SK-N-SH (cell line): Measurements from ENCODE around the gene C2orf15.

Experiments used
- CTCF ChIP-seq: fragments of 200-600 bp; sonication (generic); IDR thresholded peaks from 2 replicates; pipeline ENCODE4 v1.6.1; 2017; ENCODE audit warnings: antibody characterized with exemption, mild to moderate bottlenecking, moderate library complexity
- EP300 ChIP-seq, 2 experiments: IDR thresholded peaks; 2 replicates each; pipeline versions ENCODE4 v1.4.0 to v1.6.1; 2012; ENCODE audit warnings: borderline replicate concordance in 1 of 2, low read depth in 1 of 2, low read length in 1 of 2
- EZH2phosphoT487 ChIP-seq: fragments of 200-600 bp; sonication (generic); IDR thresholded peaks from 2 replicates; pipeline ENCODE4 v1.6.1; 2017; ENCODE audit warnings: low read depth, mixed run types, mild to moderate bottlenecking, antibody characterized with exemption, moderate library complexity, borderline replicate concordance
- NFIC ChIP-seq: IDR thresholded peaks from 2 replicates; pipeline ENCODE4 v1.4.0; 2012; ENCODE audit warnings: borderline replicate concordance
- PBX3 ChIP-seq: IDR thresholded peaks from 2 replicates; pipeline ENCODE4; 2012
- POLR2AphosphoS5 ChIP-seq: IDR thresholded peaks from 2 replicates; pipeline ENCODE4 v1.6.1; 2012; ENCODE audit warnings: low read depth, low read length
- RFX5 ChIP-seq: IDR thresholded peaks from 2 replicates; pipeline ENCODE4 v1.6.1; 2012; ENCODE audit warnings: mild to moderate bottlenecking, improper control_type of control experiment, low read length
- SIN3A ChIP-seq: IDR thresholded peaks from 2 replicates; pipeline ENCODE4 v1.6.1; 2012; ENCODE audit warnings: low read depth, mild to moderate bottlenecking, low read length, moderate library complexity, borderline replicate concordance
- SMC3 ChIP-seq: IDR thresholded peaks from 2 replicates; pipeline ENCODE4 v1.6.1; 2012; ENCODE audit warnings: low read depth, low read length, improper control_type of control experiment
- YY1 ChIP-seq: IDR thresholded peaks from 2 replicates; pipeline ENCODE4 v1.4.0; 2012; ENCODE audit warnings: low read depth, mild to moderate bottlenecking

GRCh38 chr2:99139003-99139402, 2.5 kb upstream of the C2orf15 start:
- TF ChIP-seq RFX5 (no peak), NFIC (no peak), CTCF (no peak), PBX3 (no peak), YY1 (no peak), POLR2AphosphoS5 (no peak), EZH2phosphoT487 (no peak), EP300 (IDR thresholded peaks at IDR 0.05; ENCODE audit: borderline replicate concordance in 1 of 2, low read depth in 1 of 2, low read length in 1 of 2) (no peak), SIN3A (no peak), SMC3 (no peak)
